Measurements from ENCODE around the gene ELOB. TPM values are rescaled to one million over a fixed set of nuclear protein-coding genes. Genes with fewer than 3 reads are reported as not detected.

ELOB gene
- total and polyA plus RNA-seq, 2 of the 8 experiments (the other 6 are each of a cell fraction or from before 2014, with no cell fraction given): 237 to 1,357 TPM

GRCh38 chr16:2821487-2822157, 44.5 kb upstream of the ELOB start:
- Histone ChIP-seq H4K20me1 (replicated peaks in 1 of 2; ENCODE audit: control insufficient read depth in 1 of 2, insufficient read depth in 2 of 2, low read length in 2 of 2) (no peaks in the 10 kb centered on the region), H3K9ac (replicated peaks in 1 of 4; ENCODE audit: extremely low read depth in 1 of 4, low read depth in 3 of 4, low read length in 3 of 4) (no peak overlapping the region), H3K36me3 (ENCODE audit: control insufficient read depth in 2 of 4, insufficient read depth in 4 of 4, low read length in 3 of 4) (no peaks in the 10 kb centered on the region), H3K4me2 (ENCODE audit: insufficient read depth in 1 of 2, low read depth in 2 of 2, low read length in 2 of 2) (no peak overlapping the region), H3K4me3 (ENCODE audit: extremely low read depth in 1 of 4, insufficient read depth in 2 of 4, low read depth in 3 of 4, low read length in 4 of 4) (no peak overlapping the region), H3K27ac (ENCODE audit: low read depth, low read length) (no peak overlapping the region), H3K14ac (ENCODE audit: insufficient read length) (no peak overlapping the region), H3K4me1 (replicated peaks in 1 of 4; ENCODE audit: control insufficient read depth in 3 of 4, insufficient read depth in 4 of 4, low read length in 3 of 4) (peaks cover 0 to 4% (median 0%) of the 10 kb centered on the region in 4 experiments; a peak in 1 of 7 replicates), H2BK15ac (ENCODE audit: low read length) (no peak overlapping the region), H3K23me2 (ENCODE audit: low read depth, low read length) (no peaks in the 10 kb centered on the region), H4K91ac (replicated peaks; ENCODE audit: insufficient read length, low read length) (no peak overlapping the region), H3K79me1 (ENCODE audit: low read depth, low read length) (no peaks in the 10 kb centered on the region), H3K27me3 (replicated peaks in 1 of 4; ENCODE audit: control insufficient read depth in 3 of 4, extremely low read depth in 1 of 4, insufficient read depth in 3 of 4, low read length in 3 of 4) (no peaks in the 10 kb centered on the region), H3K18ac (ENCODE audit: extremely low read depth, low read length) (no peak overlapping the region), H2BK12ac (ENCODE audit: low read depth, low read length) (no peak overlapping the region), H2AFZ (ENCODE audit: low read length) (no peak overlapping the region), H4K8ac (ENCODE audit: extremely low read depth, insufficient read depth, low read length) (no peak overlapping the region), H4K5ac (ENCODE audit: insufficient read length, low read depth, low read length) (no peak overlapping the region), H3K79me2 (ENCODE audit: control insufficient read depth in 1 of 2, insufficient read depth in 2 of 2, low read length in 2 of 2) (no peaks in the 10 kb centered on the region), H3K4ac (replicated peaks; ENCODE audit: insufficient read length, low read depth, low read length) (no peak overlapping the region), H3K56ac (replicated peaks; ENCODE audit: insufficient read length, low read depth, low read length) (no peak overlapping the region), H2BK20ac (ENCODE audit: low read length) (no peak overlapping the region), H3K23ac (ENCODE audit: insufficient read length) (no peak overlapping the region), H3K9me3 (ENCODE audit: insufficient read depth in 2 of 2, low read depth in 1 of 2, low read length in 1 of 2) (no peaks in the 10 kb centered on the region), H2AK5ac (ENCODE audit: low read depth, low read length) (no peak overlapping the region), H2BK5ac (ENCODE audit: low read depth, low read length) (no peak overlapping the region), H2BK120ac (replicated peaks; ENCODE audit: low read depth, low read length) (no peak overlapping the region)
- ChIA-PET CTCF (ENCODE audit: partially characterized antibody) (interaction anchor here (0.7 to 3.9 kb wide), 11 partner anchors 9 to 123 kb away, joined by 3 to 22 read pairs (median 4); partner anchors contain the start of genes FLYWCH2 and PRSS41), POLR2A (ENCODE audit: partially characterized antibody) (interaction anchor here (0.8 to 1.4 kb wide), 3 partner anchors 43 to 88 kb away, joined by 3 to 5 read pairs (median 3); no protein-coding TSS in a partner anchor)
- TF ChIP-seq NRF1 (IDR thresholded peaks at IDR 0.05; ENCODE audit: low read depth, low read length) (no peak), KDM1A (IDR thresholded peaks at IDR 0.05; ENCODE audit: borderline replicate concordance, low read length) (no peak), FOSL1 (IDR thresholded peaks at IDR 0.05; ENCODE audit: insufficient read depth, low read depth, low read length) (no peak)
- no peak for DNase-seq (ENCODE audit: low read depth in 1 of 2, low spot score in 2 of 2)
- WGBS, 2 experiments (ENCODE audit: extremely low coverage in 1 of 2, insufficient coverage in 1 of 2, insufficient read length in 1 of 2, insufficient replicate concordance in 2 of 2, low coverage in 1 of 2, low lambda C conversion rate in 2 of 2, missing lambda C conversion rate in 1 of 2): 75% methylated on average over 9 of the region's 9 CpGs; no CpG with 5 or more reads in 1 of the 2 experiments
- FAIRE-seq: no peak
